CD4-positive, alpha-beta T cell treated with Interleukin-6 at 100 ng/mL for 8 hours (primary cell): ENCODE measurements around the gene SLC49A3.
"Not testable (repeated sequence)": the region's sequence is repeated elsewhere in the genome, so short reads cannot be mapped to it uniquely, and the experiment has no call there.

Source experiments
- DNase-seq: peaks from one replicate; pipeline ENCODE4 v3.0.0-alpha.2; 2020; ENCODE audit warnings: mixed read lengths, low spot score

SLC49A3 gene

GRCh38 chr4:688854-689681 is at the start of gene SLC49A3:
SLC49A3 (minus strand) TSS chr4:689151; CDS start chr4:689127, 24 bp downstream.
- no peak for DNase-seq

- not testable (repeated sequence) for DNase-seq
These were observed 47.6 kb upstream of the SLC49A3 start for GRCh38 chr4:736561-736960.

DNA sequence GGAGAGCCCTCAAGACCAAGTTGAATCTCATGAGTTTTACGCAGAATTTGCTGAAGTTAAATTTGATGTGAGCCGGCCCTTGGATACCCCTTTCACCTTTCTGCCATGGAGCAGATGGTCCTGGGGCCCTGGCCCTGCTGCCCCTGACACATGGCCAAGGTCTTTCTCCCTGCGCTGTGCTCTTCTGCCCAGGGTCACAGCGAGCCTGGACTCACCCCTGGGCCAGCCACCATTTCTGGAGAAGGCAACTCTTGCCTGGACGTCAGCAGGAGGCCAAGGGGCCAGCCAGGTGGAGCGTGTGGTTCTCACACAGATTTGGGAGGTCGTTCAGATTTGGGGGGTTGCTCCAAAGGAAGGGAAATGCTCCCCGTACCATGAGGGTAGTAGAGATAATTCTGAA is 46.6 kb upstream of the SLC49A3 start:
- no peak for DNase-seq

- no peak for DNase-seq
These were observed 46.0 kb upstream of the SLC49A3 start for GRCh38 chr4:734951-735350.

- no peak for DNase-seq
These were observed 45.1 kb upstream of the SLC49A3 start for GRCh38 chr4:734075-734474.

- no peak for DNase-seq
These were observed 44.7 kb upstream of the SLC49A3 start for GRCh38 chr4:733631-733980.

GRCh38 chr4:732911-733630 is 44.1 kb upstream of the SLC49A3 start:
- no peak for DNase-seq

DNA sequence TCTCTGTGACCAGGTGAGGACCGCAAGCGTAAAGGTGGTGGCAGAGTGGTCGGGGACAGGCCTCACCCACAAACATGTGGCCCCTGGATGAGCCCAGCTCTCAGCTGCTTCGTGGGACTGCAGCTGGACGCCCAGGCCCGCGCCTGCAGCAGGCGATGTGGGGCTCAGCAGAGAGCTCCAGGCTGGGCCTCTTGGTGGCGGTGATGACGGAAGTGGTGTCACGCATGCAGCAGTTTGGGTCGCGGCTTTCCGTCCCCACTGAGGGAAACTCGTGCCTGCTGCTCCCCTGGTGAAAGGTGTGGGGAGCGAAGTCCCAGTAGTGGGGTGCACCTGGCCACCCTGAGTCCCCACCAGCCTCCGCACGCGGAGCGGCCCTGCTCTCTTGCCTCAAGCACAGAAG is 43.5 kb upstream of the SLC49A3 start:
- no peak for DNase-seq

GRCh38 chr4:731954-732353 is 43.0 kb upstream of the SLC49A3 start:
- DNase-seq: not testable (repeated sequence)

DNA sequence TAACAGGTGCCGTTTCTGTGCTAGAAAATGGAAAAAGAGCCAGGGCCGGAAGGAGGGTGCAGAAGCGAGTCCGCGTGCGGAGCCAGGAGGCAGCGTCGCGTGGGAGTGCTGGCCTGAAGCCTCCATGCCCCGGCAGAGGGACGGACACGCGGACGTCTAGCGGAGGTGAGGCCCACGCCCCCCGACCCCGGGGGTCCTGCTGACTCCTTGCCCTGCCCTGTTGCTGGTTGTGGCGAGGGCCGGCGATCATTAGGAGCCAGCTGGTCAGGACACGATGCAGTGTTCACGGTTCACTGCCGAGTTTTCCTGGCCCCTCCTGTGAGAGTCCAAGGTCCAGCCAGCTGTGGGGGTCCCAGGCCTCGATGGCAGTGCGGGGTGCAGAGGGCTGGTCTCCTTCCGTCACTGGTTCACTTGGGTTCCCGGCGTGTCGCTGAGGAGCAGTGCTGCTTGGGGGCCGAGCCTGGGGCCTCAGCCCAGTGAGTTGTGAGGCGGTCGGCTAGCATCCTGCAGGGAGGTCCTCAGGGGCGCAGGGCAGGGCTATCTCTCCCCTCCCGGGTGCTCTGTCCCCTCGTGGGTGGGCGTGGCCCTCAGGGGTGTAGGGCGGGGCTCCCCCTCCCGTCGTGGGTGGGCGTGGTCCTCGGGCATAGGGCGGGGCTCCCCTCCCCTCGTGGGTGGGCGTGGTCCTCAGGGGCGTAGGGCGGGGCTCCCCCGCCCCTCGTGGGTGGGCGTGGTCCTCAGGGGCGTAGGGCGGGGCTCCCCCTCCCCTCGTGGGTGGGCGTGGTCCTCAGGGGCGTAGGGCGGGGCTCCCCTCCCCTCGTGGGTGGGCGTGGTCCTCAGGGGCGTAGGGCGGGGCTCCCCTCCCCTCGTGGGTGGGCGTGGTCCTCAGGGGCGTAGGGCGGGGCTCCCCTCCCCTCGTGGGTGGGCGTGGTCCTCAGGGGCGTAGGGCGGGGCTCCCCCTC is 42.3 kb upstream of the SLC49A3 start:
- DNase-seq: not testable (repeated sequence)

- DNase-seq: no peak
These were observed 41.6 kb upstream of the SLC49A3 start for GRCh38 chr4:730511-730910.

GRCh38 chr4:729336-730315 is 40.7 kb upstream of the SLC49A3 start:
- no peak for DNase-seq

DNA sequence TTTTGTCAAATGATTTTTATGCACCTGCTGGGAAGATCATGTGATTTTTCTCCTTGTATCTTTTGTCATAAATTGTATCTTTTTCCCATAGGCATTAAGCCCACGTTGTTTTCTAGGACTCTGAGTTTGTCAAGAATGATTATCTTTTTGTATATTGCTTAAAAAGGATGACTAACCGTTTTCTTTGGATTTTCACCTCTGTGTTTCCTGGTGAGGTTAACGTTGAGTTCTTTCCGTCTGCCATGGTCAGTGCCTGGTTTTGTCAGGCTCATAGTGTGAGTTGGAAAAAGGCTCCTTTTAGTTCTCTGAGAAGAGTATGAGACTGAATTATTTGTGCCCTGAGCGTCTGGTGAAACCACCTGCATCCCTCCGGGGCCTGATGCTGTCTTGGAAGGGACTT is 38.6 kb upstream of the SLC49A3 start:
- no peak for DNase-seq

- DNase-seq: no peak
These were observed 37.9 kb upstream of the SLC49A3 start for GRCh38 chr4:726838-727237.

DNA sequence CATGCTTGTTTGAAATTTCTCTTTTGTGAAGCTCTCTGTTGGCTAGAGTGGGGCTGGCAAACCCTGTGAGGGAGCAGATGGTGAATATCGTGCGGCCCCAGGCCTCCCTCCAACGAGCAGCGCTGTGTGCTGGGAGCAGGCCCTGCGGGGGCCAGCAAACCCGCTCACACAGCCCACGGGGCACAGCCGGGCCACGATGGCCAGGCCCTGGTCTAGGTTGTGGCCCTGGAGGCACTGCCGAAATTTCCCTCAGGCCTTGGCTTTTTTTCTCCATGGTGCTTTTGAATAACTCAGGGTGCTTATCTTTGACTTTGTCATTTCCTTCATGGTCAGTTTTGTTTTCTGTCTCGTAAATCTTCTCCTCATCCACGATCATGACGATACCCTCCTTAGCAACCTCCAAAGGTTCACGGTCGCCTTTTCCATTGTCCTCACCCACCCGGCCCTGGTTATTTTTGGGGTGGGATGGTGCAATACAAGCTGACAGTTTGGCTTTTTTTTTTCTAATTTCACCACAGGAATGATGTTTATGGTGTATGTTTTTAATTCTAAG is 37.4 kb upstream of the SLC49A3 start:
- no peak for DNase-seq

GRCh38 chr4:725391-726234 is 36.7 kb upstream of the SLC49A3 start:
- DNase-seq: no peak

DNA sequence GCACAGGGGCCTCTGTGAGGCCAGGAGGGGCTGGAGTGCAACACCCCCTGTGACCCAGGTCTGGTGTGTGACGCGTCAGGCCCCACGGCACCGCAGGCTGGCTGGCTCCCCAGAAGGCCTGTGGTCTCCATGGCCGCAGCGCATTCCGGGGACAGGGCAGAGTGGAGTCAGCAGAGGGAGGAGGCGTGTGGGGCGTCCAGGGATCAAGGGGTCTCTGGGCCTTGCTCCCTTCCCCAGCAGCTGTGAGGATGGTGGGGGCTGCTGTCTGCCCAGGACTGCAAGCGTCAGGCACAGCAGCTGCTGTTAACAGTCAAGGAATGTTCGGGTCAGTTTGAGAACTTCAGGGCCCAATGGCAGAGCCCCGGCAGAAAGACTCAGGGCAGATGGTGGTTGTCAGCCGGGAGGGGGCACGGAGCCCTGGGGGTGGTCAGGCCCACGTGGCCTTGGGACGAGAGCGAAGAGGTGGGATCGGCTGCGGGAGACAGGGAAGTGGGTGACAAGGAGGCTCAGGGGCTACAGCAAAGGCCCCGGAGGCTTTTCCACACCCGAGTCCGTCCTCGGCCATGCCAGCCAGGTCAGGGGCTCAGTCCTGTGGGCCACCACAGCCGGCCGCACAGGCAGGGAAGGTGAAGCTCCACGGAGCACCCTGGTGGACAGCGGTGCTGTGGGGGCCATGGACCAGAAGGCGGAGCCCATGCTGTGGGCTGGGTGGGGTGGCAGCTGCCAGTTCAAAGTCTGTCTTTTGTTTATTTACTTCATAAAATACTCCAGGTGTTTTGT is 35.0 kb upstream of the SLC49A3 start:
- no peak for DNase-seq

DNA sequence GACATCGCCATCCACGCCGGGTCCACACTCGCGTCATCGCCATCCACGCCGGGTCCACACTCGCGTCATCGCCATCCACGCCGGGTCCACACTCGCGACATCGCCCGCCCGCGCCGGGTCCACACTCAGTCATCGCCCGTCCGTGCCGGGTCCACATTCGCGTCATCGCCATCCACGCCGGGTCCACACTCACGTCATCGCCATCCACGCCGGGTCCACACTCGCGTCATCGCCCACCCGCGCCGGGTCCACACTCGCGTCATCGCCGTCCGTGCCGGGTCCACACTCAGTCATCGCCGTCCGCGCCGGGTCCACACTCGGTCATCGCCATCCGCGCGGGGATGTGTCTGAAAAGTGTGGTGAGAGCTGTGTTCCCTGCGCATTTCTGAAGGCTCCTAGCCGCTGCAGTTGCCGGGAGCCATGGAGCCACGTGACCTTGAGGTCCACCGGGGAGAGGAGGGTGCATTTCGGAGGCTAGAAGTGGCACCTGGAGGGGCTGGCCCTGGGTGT is 34.0 kb upstream of the SLC49A3 start:
- no peak for DNase-seq
